ENCODE measurements around the gene GABBR2.
"Not testable (repeated sequence)": the region's sequence is repeated elsewhere in the genome, so short reads cannot be mapped to it uniquely, and the experiment has no call there.

GABBR2 gene

DNA sequence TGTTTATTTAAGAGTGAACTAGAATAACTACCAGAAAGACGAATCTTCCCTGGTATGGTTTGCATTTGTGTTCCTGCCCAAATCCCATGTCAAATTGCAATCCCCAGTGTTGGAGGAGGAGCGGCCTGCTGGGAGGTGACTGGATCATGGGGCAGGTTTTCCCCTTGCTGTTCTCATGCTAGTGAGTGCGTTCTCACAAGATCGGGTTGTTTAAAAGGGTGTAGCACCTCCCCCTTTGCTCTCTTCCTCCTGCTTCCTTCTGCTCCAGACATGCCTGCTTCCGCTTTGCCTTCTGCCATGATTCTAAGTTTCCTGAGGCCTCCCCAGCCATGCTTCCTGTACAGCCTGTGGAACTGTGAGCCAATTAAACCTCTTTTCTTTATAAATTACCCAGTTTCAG is 242.9 kb downstream of the GABBR2 start:
- DNase-seq, result no peak

DNA sequence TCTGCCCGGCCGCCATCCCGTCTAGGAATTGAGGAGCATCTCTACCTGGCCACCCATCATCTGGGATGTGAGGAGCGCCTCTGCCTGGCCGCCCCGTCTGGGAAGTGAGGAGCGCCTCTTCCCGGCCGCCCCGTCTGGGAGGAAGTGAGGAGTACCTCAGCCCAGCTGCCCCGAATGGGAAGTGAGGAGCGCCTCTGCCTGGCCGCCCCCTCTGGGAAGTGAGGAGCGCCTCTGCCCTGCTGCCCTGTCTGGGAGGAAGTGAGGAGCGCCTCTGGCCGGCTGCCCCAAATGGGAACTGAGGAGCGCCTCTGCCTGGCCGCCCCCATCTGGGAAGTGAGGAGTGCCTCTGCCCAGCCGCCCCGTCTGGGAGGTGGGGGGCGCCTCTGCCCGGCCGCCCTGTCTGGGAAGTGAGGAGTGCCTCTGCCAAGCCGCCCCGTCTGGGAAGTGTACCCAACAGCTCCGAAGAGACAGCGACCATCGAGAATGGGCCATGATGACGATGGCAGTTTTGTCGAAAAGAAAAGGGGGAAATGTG is 244.5 kb downstream of the GABBR2 start:
- DNase-seq, result not testable (repeated sequence)

GRCh38 chr9:98462310-98462709 is 246.4 kb downstream of the GABBR2 start:
- DNase-seq, result no peak

DNA sequence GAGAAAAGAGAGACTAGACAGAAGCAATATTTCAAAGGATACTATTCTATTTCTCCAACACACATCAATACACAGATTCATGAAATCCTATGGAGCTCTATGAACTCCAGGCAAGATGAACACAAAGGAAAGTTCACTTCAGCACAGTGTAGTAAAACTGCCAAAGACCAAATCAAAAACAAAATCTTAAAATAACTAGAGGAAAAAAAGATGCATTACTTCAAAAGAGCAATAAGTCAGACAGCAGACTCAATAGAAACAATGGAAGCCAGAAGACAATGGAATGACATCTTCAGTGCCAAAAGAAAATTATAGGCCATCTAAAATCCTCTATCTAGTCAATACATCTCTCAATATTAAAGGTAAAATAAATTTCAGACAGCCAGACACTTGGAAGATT is 248.0 kb downstream of the GABBR2 start:
- no peak for DNase-seq

DNA sequence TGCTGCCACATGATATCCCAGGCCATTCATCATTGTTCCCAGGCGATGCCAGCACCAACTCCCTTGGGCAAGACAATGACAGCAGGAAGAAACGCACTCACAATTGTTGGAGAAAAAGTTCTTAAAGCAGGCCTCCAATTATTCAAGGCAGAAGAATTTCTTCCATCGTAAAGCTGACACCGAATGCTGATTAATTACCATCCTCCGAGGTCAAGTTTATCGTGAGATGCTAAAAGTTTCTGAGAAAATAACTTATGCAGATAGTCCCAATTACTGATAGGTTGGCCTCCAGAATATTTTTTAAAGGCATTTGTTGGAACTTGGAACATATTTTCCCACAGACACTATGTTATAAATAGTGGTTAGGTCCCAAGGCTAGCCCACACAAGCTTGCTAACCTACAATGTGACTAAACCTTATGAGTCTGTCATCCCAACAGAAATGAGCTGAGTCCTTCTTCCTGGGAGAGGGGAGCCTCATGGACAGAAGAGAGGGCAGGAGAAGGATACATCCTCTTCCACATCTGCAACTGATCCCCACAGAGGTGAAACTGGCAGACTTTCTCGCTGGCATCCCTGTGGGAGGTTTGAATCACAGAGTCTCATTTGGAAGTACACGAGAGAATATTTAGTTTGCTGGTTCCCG is 250.9 kb downstream of the GABBR2 start:
- no peak for DNase-seq

- DNase-seq, result no peak
These were observed 252.6 kb downstream of the GABBR2 start for GRCh38 chr9:98456156-98456613.

DNA sequence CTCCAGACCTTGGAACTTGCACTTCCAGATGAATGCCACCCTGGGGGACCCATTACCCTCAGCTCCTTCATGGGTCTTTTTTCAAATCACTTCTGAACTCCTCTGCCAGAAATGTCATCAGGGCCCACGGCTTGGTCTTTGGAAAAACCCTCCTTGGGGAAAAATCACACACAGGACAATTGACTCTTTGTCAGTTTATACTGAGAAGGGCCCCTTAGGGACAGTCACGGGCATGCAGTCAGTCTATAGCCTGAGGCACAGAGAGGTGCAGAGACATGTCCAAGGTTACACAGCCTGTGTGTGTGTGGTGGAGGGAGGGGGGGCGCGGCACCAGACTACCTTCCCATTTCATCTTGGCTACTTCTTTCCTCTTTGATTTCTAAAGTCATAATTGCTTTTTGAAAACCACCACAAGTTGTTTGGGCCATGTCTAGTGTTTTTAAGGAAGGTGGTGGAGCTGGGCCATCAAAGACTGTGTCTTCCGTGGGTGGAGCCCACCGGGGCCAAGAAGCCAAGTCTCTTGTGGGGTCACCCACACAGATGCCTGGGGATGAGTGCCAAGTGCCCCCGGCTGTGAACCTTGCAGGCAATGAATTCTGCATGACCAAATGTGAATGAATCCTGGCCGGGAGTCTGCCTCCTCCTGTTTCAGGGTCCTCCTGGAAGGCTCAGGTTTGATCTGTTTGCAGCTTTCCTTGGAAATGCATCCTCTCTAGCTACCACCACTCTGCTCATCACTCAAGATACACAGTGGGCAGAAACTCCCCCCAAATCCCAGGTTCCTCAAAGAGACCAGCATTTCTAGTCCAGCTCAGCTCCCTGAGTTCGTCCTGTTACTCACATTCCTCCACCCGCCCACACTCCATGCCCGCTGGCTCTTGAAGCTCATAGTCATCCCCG is 253.2 kb downstream of the GABBR2 start:
- no peak for DNase-seq

DNA sequence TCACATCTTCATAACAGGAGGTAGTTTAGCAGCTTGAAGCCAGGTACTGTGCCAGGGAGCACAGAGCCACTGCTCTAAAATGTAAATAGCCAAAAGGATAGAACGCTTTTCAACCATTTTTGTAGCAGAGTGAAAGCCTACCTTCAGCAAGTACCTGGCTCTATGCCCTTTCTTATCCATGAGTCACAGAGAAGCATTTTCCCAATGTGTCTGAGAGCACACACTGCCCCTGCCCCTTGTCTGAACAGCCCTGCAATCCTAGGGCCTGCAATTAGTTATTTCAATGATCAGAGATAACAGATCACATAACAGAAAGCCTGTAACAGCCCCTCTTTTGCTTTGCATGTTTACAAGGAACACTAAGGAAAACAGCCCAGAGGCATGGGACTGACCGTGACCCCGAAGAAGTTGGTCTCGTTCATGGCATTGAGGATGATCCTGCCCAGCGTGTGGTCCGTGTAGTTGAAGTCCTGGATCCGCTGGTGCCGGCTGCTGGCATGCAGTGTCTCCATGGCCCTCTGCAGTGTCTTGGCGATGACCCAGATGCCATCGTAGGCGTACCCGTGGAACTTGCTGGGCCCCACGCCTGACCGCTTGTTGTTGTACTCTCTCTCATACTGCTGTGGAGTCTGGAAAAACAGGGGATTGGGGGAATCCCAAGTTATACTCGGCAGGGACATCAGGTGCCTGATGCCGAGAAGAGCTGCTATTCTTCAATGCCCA is 255.0 kb downstream of the GABBR2 start:
- DNase-seq, result no peak

DNA sequence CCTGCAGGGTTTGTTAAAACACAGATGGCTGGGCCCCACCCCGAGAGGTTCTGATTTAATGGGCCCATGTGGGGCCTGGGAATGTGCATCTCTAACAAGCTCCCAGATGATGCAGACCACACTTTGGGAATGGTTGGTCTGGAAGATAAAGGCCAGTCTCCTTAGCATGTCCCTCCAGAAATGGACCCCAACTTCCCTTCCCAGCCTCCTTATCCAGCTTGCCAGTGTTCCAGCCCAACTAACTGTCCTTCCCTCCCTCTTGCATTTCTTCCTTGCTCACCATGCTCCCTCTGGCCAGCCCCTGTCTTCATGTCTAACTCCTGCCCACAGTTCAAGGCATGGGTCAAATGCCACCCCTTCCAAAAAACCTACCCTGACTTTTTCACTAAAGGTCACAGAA is 257.2 kb downstream of the GABBR2 start:
- no peak for DNase-seq

- DNase-seq, result no peak
These were observed 258.2 kb downstream of the GABBR2 start for GRCh38 chr9:98450496-98450895.

DNA sequence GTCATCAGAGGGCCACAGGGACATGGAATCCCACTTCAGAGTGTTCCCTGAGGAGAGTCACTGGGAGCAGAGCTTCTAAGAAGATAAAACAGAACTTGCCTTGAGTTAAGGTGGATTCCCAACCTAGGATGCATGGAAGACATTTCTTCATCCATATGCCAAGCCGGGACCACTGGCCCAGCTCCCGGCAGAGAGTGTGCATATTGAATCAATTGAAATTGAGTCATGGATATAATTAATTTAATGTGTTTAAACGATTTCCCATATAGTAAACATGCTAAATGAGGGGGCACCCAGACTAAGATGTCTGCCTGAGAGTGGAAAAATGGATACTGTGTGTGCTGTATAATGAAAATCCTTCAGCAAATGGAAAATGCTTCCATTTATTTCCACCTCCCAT is 258.9 kb downstream of the GABBR2 start:
- DNase-seq, result no peak

- no peak for DNase-seq
These were observed 263.2 kb downstream of the GABBR2 start for GRCh38 chr9:98445576-98445975.

GRCh38 chr9:98444601-98445000 is 264.1 kb downstream of the GABBR2 start:
- no peak for DNase-seq

DNA sequence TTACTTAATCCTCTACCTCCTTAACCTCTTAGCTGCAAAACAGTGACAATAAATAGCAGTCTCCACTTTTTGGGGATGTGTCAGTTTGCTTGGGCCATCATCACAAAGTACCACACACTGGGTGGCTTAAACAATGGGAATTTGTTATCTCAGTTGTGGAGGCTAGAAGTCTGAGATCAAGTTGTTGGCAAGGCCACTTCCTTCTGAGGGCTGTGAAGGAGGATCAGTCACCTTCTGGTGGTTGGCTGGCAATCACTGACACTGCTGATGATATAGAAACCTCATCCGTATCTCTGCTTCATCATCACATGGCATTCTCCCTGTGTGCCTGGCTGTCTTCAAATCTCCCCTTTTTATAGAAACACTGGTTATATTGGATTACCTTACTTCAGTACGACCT is 266.2 kb downstream of the GABBR2 start:
- DNase-seq, result no peak

DNA sequence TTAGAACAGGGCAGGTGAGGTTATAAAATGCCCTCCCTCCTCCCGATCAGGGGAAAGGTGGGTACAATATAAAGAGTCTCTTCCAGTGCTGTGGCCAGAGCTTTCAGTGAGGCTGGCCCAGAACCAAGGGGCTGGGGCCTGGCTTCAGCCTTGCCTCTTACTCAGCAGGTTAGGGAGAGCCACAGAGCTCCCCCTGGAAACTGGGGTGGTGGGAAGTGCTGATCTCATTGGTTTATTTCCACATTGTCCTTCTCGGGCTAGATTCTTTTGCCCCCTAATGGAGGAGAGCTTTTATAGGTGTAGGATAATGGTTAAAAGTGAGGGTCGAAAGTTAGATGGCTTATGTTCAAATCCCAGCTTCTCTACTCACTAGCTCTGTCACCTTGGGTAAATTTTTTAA is 266.6 kb downstream of the GABBR2 start:
- no peak for DNase-seq

GRCh38 chr9:98438666-98439065 is 270.1 kb downstream of the GABBR2 start:
- DNase-seq, result no peak

DNA sequence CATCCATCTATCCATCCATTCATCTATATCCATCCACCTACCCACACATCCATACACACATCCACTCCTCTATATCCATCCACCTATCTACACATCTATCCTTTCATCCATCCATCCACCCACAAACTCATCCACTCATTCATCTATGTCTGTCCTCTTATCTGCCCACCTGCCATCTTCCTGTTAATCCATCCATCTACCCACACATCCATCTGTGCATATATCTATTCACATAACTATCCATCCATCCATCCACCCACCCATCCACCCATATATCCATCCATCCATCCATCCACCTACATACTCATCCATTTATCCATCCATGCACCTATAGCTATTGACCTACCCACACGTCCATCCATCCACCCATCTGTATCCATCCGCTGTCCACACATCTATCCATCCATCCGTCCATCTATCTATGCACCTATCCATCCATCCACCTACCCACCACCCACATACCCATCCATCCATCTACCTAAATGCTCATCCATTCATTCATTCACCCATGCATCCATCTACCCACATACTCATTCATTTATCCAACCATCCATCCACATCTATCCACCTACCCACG is 271.2 kb downstream of the GABBR2 start:
- DNase-seq, result no peak

DNA sequence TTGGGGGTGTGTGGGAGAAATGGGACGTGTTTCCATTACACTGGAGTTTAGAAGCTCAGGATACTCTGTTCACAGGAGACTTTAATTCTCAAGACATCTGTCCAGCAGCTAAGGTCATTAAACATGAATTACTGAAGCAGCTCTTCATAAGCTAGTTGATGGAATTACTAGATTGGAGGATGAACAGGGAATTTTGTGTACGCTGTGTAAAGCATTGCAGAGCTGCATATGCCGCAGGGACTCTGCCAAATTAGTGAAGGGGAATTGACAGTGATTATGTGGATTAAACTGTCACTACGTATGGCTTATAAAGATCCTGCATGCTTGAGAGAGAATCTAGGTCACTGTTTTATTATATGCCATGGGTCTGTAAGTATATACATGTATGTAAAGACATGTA is 275.8 kb downstream of the GABBR2 start:
- no peak for DNase-seq

DNA sequence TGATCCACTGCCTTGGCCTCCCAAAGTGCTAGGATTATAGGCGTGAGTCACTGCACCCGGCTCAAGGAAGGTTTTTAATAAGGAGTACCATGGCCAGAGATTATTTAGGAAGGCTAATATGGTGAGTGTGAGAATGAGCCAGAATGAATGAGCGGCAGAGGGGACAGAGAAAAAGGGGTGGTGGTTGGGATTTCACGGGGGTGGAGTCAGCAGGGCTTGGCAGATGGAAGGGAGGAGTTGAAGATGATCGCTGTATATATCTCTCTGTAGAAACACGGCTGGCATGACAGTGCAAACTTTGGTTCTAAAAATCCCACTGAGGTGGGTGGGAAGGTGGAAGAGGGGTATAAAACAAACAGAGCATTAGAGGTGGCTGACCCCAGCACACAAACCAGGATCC is 276.6 kb downstream of the GABBR2 start:
- no peak for DNase-seq

DNA sequence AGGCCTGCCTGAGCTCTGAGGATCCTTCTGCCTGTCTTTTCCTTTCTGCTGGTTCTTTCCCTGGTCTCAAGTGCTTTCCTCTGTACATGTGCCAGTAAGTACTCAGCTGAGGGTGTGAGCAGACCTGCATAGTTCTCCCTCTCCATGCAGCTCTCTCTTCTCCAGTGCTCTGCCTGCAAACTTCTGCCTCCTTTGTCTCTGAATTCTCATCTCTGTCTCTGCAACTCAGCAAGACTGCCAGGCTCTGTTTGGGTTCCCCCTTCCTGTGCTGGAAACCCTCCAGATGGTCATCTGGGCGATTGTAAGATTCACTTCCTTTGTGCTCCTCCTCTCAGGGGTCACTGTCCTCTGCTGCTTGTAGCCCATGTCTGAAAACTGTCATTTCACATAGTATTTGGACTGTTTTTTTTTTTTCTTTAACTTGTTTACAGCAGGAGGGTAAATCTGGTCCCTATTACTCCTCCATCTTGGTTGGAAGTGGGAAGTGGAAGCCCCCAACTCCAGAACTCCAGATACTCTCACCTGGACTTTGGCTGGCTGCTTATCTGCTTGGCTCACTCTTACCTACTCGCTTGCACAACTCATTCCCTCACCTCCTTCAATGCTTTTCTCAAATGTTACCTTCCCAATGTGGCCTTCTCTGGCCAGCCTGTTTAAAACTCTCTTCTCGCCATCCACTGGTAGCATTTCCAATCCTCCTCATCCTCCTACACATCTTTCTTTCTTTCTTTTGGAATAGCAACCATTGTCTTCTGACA is 278.0 kb downstream of the GABBR2 start:
- no peak for DNase-seq

DNA sequence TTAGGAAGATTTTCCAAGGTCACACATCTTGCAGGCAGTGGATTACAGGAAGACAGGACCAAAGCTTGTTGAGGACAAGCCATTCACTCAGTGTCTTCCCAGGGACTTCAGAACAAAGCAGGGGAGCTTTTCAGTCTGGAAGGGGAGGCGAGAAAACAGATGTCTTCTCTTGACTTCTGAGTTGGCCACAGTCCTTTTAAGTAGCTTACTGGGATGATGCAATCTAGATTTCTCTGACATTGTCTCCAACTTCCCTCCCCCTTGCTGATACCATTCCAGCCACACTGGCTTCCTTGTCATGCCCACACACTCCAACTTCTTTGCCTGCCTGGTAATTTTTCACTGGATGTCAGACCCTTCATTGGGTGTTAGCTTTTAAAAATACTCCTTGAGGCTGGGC is 279.1 kb downstream of the GABBR2 start:
- no peak for DNase-seq

GRCh38 chr9:98428454-98428853 is 280.3 kb downstream of the GABBR2 start:
- DNase-seq, result no peak

All from DMS153 (cell line).